Osteoblast (primary cell): Measurements from ENCODE around the gene IL23A. TPM values are rescaled to one million over a fixed set of nuclear protein-coding genes. Genes with fewer than 3 reads are reported as not detected.
A peak's percentile ranks its signal among the peaks of the same experiment; 100 is the strongest.

Experiments used
- DNase-seq: peaks from one replicate; pipeline ENCODE4 v3.0.0; 2011; ENCODE audit warnings: low spot score, mixed read lengths; ENCODE audit not compliant: insufficient read length; ENCODE audit errors: missing footprints
- H2AFZ ChIP-seq: 2 replicates; pipeline ENCODE4 v1.6.0; 2011; ENCODE audit warnings: mild to moderate bottlenecking, low read length
- H3K27ac ChIP-seq: 2 replicates; pipeline ENCODE4 v1.5.1; 2011; ENCODE audit warnings: mild to moderate bottlenecking, low read depth, low read length, moderate library complexity
- H3K27me3 ChIP-seq: 2 replicates; pipeline ENCODE4 v1.6.0; 2012; ENCODE audit warnings: mild to moderate bottlenecking, control low read depth, inconsistent platforms, low read length, moderate library complexity; ENCODE audit not compliant: insufficient read depth
- H3K36me3 ChIP-seq: 2 replicates; pipeline ENCODE4 v1.5.1; 2011; ENCODE audit warnings: mild to moderate bottlenecking, low read length, control low read depth, moderate library complexity; ENCODE audit not compliant: insufficient read depth
- H3K4me1 ChIP-seq: 2 replicates; pipeline ENCODE4 v1.5.1; 2011; ENCODE audit warnings: mild to moderate bottlenecking, low read length, control low read depth, moderate library complexity; ENCODE audit not compliant: insufficient read depth
- H3K4me2 ChIP-seq: 2 replicates; pipeline ENCODE4 v1.6.0; 2011; ENCODE audit warnings: mild to moderate bottlenecking, low read length; ENCODE audit not compliant: insufficient read depth
- H3K4me3 ChIP-seq: fragments of 200-600 bp; sonication (generic); 3 replicates; pipeline ENCODE4 v1.5.1; 2012; ENCODE audit warnings: mild to moderate bottlenecking, low read length, inconsistent platforms; ENCODE audit not compliant: insufficient read depth
- H3K79me2 ChIP-seq: 2 replicates; pipeline ENCODE4 v1.6.0; 2012; ENCODE audit warnings: mild to moderate bottlenecking, low read length, control low read depth, inconsistent platforms; ENCODE audit not compliant: insufficient read depth
- H3K9me3 ChIP-seq: 2 replicates; pipeline ENCODE4 v1.5.1; 2011; ENCODE audit warnings: low read depth, low read length, control low read depth
- H4K20me1 ChIP-seq: 2 replicates; pipeline ENCODE4 v1.6.0; 2012; ENCODE audit warnings: mild to moderate bottlenecking, low read length, control low read depth; ENCODE audit not compliant: insufficient read depth
- CTCF ChIP-seq: IDR thresholded peaks from 2 replicates; pipeline ENCODE4 v1.5.1; 2011; ENCODE audit warnings: mild to moderate bottlenecking, low read depth, low read length, moderate library complexity; ENCODE audit errors: extremely low read depth
- total RNA-seq: library from RNA; depleted of rRNA; stranded (reverse); fragments of >200 nt; gene quantifications from 2 replicates; pipeline ENCODE4 v1.2.3, GENCODE V29; 2012

IL23A gene
- total RNA-seq, 1 donor, result not detected

- Histone ChIP-seq H3K4me1 (no peaks in the 10 kb centered on the region), H3K79me2 (peaks cover 4% of the 10 kb centered on the region), H3K9me3 (no peaks in the 10 kb centered on the region), H3K4me3 (no peak overlapping the region), H3K4me2 (no peak overlapping the region), H3K27me3 (no peaks in the 10 kb centered on the region), H3K27ac (no peak overlapping the region), H4K20me1 (no peaks in the 10 kb centered on the region), H2AFZ (no peak overlapping the region), H3K36me3 (peaks cover 55% of the 10 kb centered on the region)
- DNase-seq, result no peak
- no peak for TF ChIP-seq CTCF
Measured at GRCh38 chr12:56307221-56307965, 31.3 kb upstream of the IL23A start.

GRCh38 chr12:56308714-56309113, 30.0 kb upstream of the IL23A start:
- Histone ChIP-seq H2AFZ (no peak overlapping the region), H3K9me3 (no peaks in the 10 kb centered on the region), H3K36me3 (peaks cover 52% of the 10 kb centered on the region), H3K27me3 (no peaks in the 10 kb centered on the region), H3K4me1 (no peaks in the 10 kb centered on the region), H3K27ac (no peak overlapping the region), H3K4me3 (no peak overlapping the region), H3K4me2 (no peak overlapping the region), H4K20me1 (no peaks in the 10 kb centered on the region), H3K79me2 (peaks cover 4% of the 10 kb centered on the region)
- no peak for DNase-seq
- TF ChIP-seq CTCF, result no peak

GRCh38 chr12:56311003-56311402, 27.7 kb upstream of the IL23A start:
- no peaks in the 10 kb centered on the region for H3K27me3 ChIP-seq
- no peak overlapping the region for H3K27ac ChIP-seq
- no peak for DNase-seq
- no peaks in the 10 kb centered on the region for H4K20me1 ChIP-seq
- no peak overlapping the region for H3K4me2 ChIP-seq
- peaks cover 22% of the 10 kb centered on the region for H3K79me2 ChIP-seq
- H3K4me3 ChIP-seq, result no peak overlapping the region
- peaks cover 53% of the 10 kb centered on the region for H3K36me3 ChIP-seq
- no peak for TF ChIP-seq CTCF
- peaks cover 8% of the 10 kb centered on the region for H3K4me1 ChIP-seq
- no peak overlapping the region for H2AFZ ChIP-seq
- H3K9me3 ChIP-seq, result no peaks in the 10 kb centered on the region

GRCh38 chr12:56315249-56315621, 23.4 kb upstream of the IL23A start:
- no peak for DNase-seq
- H3K79me2 ChIP-seq, result peaks cover 22% of the 10 kb centered on the region

More at GRCh38 chr12:56315249-56315621, 23.4 kb upstream of the IL23A start:
- no peaks in the 10 kb centered on the region for H3K27me3 ChIP-seq
- no peaks in the 10 kb centered on the region for H4K20me1 ChIP-seq
- peaks cover 8% of the 10 kb centered on the region for H3K4me1 ChIP-seq
- H2AFZ ChIP-seq, result peak overlapping the region; percentile 90
- peak overlapping the region; percentile 81 for H3K4me3 ChIP-seq
- no peaks in the 10 kb centered on the region for H3K9me3 ChIP-seq
- H3K27ac ChIP-seq, result peak overlapping the region; percentile 89
- no peak for TF ChIP-seq CTCF
- H3K36me3 ChIP-seq, result peaks cover 21% of the 10 kb centered on the region
- peak overlapping the region; percentile 95 for H3K4me2 ChIP-seq
